Stimulated activated naive CD8-positive, alpha-beta T cell treated with anti-CD3 and anti-CD28 coated beads, Interleukin-15, Interleukin-2, amounts not matched to agents 100 U/mL and 50 U/mL, for 24 hours (primary cell): Measurements from ENCODE around the gene PARD3.
"Not testable (repeated sequence)": the region's sequence is repeated elsewhere in the genome, so short reads cannot be mapped to it uniquely, and the experiment has no call there.

Experiments used
- ATAC-seq: fragments of 150-1000 bp; cut with Tn5 transposase; one replicate; pipeline ENCODE4 v1.10.0; 2021
- DNase-seq: peaks from one replicate; pipeline ENCODE4 v3.0.0; 2021

The PARD3 gene

DNA sequence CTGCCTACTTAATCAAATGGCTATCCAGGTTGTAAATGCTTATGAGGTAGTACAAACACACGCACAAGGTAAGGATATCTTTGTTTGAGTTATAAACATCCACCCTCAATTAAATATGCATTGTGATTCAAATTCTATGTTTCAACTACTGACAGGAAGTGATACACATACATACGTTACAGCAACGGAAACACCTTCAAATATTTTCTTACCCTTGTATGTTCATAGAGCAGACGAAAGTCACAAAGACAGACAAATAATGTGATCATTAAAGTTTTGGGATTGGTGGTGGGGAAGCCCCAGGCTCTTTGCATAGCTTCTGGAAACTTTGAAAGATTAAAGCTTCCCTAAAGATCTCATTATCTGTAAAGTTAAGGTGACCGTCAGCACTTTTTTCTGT, 521.0 kb downstream of the PARD3 start:
- no peak for ATAC-seq
- DNase-seq = no peak

DNA sequence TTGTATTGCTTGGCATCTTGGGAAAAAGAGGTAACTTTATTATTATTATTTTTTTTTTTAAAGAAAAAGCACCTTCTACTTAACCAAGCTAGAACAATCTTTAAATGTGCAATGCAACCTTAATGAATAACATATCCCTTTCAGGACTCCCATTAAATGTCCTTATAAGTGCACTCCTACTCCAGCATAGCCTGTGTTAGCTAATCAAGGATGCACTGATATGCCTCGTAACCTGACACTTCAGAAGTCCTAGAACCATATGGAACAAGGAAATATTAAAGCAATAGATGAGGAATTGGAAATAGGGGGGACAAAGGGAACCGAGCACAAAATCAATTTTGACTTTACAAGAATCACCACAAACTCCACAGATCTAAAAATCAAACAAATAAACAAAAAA, 522.4 kb downstream of the PARD3 start:
- DNase-seq = no peak
- ATAC-seq = no peak

GRCh38 chr10:34292194-34292565, 522.9 kb downstream of the PARD3 start:
- ATAC-seq (no peak), DNase-seq (no peak)

DNA sequence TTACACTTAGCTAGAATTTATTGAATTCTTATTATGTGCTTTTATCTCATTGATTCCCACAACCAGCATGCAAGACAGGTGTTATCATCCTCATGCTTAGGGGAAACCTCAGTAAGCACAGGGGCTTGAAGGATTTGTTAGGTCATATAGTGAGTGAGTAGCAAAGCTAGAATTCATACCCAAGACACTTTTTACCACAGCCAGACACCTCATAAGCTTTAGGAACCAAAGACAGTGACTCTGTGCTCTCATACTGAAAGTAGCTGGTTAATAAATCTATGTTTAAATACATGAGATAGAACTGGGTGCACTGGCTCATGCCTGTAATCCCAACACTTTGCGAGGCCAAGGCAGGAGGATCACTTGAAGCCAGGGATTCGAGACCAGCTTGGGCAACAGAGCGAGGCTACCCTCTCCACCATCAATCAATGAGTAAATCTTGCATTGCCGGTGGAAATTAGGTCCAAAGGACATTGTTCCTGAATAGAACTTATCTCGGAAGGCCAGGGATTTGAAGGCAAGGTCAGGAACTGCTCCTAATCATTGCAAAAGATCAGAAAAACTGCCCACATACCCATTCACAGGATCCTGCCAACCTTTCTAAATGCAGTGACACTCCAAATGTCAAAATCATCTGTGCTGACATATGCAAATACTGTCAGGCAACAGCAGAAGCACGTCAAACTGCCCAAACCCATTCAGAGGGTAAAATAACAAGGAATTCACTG, 523.5 kb downstream of the PARD3 start:
- no peak for DNase-seq
- ATAC-seq = no peak

DNA sequence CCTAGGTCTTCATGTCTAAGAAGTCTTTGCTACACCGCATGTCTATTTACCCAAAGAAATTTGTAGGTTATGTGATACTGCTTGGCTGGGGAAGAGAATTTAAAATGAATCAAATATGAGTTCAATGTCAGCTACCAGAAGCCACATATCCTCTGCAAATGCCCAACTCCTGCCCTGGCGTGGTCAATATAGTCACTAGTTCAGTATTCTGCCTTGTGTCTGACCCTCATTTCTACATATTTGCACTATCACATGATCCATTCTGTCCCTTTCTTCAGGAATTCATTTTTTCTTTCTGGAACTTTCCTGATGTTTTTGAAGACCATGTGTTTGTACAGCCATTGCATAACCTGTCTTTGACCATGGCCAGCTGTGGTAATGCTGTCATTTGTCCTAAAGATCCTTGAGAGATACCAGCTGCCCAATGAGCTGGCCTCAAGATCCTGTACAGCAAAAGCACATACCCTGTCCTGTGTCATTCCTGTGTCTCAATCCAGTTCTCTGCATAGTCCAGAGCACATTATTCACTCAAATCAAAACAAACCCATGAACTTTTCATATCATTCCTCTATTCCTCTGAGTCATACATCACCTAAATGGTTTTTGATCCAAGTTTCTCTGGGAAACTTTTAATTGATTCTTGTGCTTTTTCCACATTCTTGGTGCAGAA, 524.5 kb downstream of the PARD3 start:
- DNase-seq = no peak
- ATAC-seq = no peak

- ATAC-seq (no peak), DNase-seq (no peak)
Measured at GRCh38 chr10:34288634-34289033, 526.5 kb downstream of the PARD3 start.

DNA sequence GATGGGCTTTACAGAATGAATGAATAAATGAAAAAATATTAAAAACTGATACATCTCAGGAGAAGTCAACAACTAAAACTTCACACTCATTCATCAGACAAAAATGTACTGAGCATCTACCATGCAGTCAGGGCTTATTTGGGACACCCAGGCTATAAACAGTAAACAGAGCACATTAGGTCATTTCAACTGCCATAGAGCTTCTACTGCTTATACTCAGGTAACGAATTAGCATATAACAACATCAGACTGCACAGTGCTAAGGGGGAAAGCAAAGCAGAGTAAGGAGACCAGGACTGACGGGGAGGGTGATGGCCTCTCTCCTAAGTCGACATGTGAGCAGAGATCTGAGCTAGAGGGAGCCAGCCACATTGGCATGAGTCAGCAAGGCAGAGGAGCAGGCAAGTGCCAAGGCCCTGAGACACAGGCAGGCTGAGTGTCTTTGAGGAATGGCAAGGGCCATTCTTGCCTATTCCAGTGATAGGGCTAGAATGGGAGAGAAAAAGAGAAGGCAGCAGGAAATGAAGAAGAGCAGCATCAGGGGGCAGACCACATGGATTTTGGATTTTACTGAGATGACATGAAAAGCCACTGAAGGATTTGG, 528.9 kb downstream of the PARD3 start:
- DNase-seq = no peak
- ATAC-seq = no peak

- ATAC-seq (no peak), DNase-seq (no peak)
Measured at GRCh38 chr10:34281661-34282582, 533.2 kb downstream of the PARD3 start.

- ATAC-seq = no peak
- DNase-seq = no peak
Measured at GRCh38 chr10:34280599-34281374, 534.3 kb downstream of the PARD3 start.

DNA sequence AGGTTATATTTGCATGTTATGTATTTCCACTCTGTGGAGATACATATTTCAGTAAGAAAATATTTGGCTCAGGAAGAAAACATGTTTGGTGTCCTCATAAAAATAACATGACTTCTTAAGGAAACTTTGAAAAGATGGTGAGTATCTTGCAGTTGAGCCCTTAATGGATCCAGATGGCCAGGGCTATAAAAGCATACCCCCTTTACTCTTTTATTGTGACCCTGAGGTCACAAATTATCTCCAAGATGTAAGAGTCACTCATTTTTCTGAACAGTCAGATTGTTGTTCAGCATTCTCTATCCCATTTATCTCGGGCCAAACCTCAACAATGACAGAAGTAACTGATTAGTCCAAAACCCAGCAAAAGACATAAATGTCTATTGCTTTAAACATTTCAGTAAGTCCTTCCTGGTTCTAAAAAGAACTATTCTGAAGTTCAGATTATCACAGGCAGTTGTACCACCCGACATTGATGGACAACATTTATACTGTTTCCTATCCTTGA, 539.4 kb downstream of the PARD3 start:
- no peak for ATAC-seq
- DNase-seq = no peak

GRCh38 chr10:34274906-34275305, 540.2 kb downstream of the PARD3 start:
- ATAC-seq = no peak
- no peak for DNase-seq

- ATAC-seq = no peak
- DNase-seq = no peak
Measured at GRCh38 chr10:34273340-34273739, 541.8 kb downstream of the PARD3 start.

DNA sequence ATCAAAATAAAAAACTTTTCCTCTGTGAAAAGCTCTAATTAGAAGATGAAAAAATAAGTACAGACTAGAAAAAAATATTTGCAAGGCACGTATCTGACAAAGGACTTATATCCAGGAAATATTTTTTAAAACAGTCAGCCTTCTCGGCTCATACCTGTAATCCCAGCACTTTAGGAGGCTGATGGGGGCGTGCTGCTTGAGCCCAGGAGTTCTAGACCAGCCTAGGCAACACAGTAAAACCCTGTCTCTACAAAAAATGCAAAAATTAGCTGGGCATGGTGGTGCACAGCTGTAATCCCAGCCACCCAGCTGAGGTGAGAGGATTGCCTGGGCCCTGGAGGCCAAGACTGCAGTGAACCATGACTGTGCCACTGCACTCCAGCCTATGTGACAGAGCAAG, 542.8 kb downstream of the PARD3 start:
- ATAC-seq = no peak
- no peak for DNase-seq

GRCh38 chr10:34268410-34268809, 546.7 kb downstream of the PARD3 start:
- not testable (repeated sequence) for DNase-seq

DNA sequence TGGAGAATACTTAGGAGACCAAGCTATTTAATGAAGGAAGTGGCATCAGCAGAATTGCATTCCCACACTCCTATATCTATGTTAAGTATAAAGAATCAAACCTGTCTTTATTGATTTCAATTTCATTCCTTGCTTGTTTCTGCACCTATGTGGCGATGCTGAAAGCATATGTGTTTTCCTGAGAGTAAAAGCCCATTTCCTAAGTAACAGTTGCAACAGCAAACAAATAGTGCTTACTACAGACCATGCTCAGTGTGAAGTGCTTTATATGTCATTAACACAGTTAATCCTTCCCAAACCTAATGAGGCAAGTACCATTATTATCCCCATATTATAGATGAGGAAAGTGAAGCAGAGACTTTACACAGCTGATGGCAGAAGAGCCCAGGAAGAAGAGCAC, 552.1 kb downstream of the PARD3 start:
- no peak for DNase-seq
- no peak for ATAC-seq

More at GRCh38 chr10:34268410-34268809, 546.7 kb downstream of the PARD3 start:
- ATAC-seq = not testable (repeated sequence)

GRCh38 chr10:34260904-34261303, 554.2 kb downstream of the PARD3 start:
- ATAC-seq (no peak), DNase-seq (no peak)

DNA sequence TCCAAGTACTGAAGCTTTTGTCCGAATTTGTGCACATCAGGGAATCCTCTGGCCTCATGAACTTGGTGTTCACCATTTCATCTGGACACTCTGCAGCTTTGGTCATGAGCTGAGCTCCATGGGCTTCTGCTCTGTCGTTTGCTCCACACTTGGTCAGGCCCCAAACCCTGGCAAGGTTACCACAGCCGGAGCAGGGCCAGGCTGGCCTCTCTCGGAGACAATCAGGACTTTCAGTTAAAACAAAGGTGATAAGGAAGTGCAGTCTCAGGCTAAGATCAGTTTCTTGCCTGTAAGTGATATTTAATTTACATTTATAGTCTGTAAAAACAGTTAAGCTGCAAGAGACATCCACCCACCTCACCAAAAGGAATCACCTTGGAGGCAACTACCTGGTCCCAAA, 558.9 kb downstream of the PARD3 start:
- ATAC-seq (no peak), DNase-seq (no peak)

DNA sequence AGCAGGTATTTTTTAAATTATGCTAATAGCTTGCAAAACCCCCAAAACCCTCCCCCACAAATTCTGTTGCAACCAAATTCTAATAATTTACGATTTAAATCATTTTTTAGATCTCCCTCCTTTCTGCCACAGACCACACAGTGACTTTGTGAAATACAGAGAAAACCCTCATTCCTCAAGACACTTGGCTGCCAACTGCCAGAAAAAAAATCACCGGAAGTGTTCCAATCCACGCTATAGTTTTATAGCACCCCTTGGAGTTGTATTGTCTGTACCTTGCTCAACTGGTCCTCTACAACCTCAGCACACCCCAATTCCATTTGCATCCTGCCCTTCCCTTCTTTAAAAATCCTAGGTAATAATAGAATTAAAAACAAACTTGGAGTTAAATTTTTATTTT, 560.1 kb downstream of the PARD3 start:
- ATAC-seq (no peak), DNase-seq (no peak)

DNA sequence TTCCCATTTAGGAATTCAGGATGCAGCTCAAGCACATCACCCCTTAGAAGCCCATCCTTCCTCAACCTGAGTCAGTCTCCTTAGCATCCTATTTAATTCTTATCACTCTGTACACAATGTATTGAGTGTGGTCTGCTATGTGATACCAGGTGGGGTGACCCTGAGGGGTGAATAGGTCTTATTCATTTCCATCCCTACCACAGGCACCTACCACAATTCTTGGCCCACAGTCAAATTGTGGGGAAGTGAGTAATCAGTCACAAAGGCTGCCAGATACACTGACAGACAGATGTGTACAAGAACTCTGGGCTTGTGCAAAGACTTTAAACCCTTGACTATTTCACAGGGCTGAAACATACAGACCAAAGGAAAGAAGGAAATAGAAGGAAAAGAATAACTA, 560.5 kb downstream of the PARD3 start:
- ATAC-seq (peak; percentile 72), DNase-seq (peak; percentile 8)

DNA sequence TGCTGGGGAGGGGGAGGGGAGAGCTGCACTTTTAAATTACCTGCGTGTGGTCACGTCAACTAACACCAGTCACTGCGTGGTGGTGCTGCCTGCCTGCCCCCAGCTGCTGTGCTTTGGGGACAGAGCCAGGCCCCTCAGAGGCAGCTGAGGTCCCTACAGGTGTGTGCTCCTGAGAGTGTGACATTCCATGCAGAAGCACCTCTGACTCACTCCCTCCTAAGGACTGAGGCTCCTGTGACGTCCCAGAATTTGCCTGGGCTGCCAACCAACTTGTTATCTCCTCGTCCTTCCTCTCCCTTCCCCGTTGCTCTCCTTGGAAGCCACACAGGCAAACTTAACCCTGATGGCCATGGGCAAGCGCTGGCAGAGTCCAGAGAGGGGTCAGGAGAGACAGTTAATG, 563.0 kb downstream of the PARD3 start:
- DNase-seq (no peak), ATAC-seq (no peak)

DNA sequence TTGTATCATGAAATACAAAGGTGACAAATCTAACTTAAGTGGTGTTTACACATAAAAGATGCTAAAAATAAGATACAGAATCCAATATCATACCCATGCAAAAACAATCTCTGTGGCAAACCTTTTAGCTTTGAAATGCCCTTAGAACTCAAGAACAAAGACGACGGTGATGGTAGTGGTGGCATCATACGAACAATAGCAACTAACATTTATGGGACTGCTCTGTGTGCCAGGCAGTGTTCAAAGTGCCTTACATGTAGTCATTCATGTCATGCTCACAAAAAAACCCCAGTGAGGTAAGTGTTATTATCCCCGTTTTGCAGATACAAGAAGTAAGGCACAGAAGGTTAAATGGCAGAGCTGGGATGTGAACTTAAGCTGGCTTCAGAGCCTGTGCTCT, 563.9 kb downstream of the PARD3 start:
- no peak for ATAC-seq
- no peak for DNase-seq

- no peak for DNase-seq
- no peak for ATAC-seq
Measured at GRCh38 chr10:34250722-34251121, 564.4 kb downstream of the PARD3 start.
